Activated CD4-positive, alpha-beta memory T cell treated with anti-CD3 and anti-CD28 coated beads, Interleukin-2, amount 10 ng/mL, durations not matched to agents 7 days and 5 days (primary cell): ENCODE data around the gene ZBTB34. TPM values are rescaled to one million over a fixed set of nuclear protein-coding genes. Genes with fewer than 3 reads are reported as not detected.
A peak's percentile ranks its signal among the peaks of the same experiment; 100 is the strongest.
"Not testable (repeated sequence)": the region's sequence is repeated elsewhere in the genome, so short reads cannot be mapped to it uniquely, and the experiment has no call there.

Source experiments
- CTCF ChIA-PET: fragments of 350-600 bp; sonication (Branson Sonifier 250); formaldehyde crosslinking; loops from one replicate; lab custom pipeline; 2021; ENCODE audit warnings: antibody characterized with exemption, inconsistent platforms; lab: Charles Lee
- POLR2A ChIA-PET: fragments of 350-600 bp; sonication (Branson Sonifier 250); formaldehyde crosslinking; loops from one replicate; lab custom pipeline; 2021; ENCODE audit warnings: antibody characterized with exemption; lab: Charles Lee
- DNase-seq: peaks from one replicate; pipeline ENCODE4 v3.0.0-alpha.2; 2020
- H3K27ac Mint-ChIP-seq: one replicate; pipeline ENCODE4 v1.8.0; 2021; ENCODE audit warnings: mild to moderate bottlenecking, mixed read lengths
- H3K27me3 Mint-ChIP-seq: one replicate; pipeline ENCODE4 v1.8.0; 2021; ENCODE audit warnings: mixed read lengths
- H3K36me3 Mint-ChIP-seq: one replicate; pipeline ENCODE4 v1.8.0; 2021; ENCODE audit warnings: low read depth, mixed read lengths
- H3K4me1 Mint-ChIP-seq: one replicate; pipeline ENCODE4 v1.8.0; 2021; ENCODE audit warnings: mixed read lengths
- H3K4me3 Mint-ChIP-seq: one replicate; pipeline ENCODE4 v1.8.0; 2021; ENCODE audit warnings: mild to moderate bottlenecking, mixed read lengths
- H3K9me3 Mint-ChIP-seq: one replicate; pipeline ENCODE4 v1.8.0; 2021; ENCODE audit warnings: mixed read lengths
- total RNA-seq, 2 experiments: library from RNA; stranded (reverse); gene quantifications; one replicate each; pipeline ENCODE4 v1.2.3, GENCODE V29; 2021

ZBTB34 gene, protein sequence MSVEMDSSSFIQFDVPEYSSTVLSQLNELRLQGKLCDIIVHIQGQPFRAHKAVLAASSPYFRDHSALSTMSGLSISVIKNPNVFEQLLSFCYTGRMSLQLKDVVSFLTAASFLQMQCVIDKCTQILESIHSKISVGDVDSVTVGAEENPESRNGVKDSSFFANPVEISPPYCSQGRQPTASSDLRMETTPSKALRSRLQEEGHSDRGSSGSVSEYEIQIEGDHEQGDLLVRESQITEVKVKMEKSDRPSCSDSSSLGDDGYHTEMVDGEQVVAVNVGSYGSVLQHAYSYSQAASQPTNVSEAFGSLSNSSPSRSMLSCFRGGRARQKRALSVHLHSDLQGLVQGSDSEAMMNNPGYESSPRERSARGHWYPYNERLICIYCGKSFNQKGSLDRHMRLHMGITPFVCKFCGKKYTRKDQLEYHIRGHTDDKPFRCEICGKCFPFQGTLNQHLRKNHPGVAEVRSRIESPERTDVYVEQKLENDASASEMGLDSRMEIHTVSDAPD
- 1 to 10 TPM; 8.2 TPM for total RNA-seq

DNA sequence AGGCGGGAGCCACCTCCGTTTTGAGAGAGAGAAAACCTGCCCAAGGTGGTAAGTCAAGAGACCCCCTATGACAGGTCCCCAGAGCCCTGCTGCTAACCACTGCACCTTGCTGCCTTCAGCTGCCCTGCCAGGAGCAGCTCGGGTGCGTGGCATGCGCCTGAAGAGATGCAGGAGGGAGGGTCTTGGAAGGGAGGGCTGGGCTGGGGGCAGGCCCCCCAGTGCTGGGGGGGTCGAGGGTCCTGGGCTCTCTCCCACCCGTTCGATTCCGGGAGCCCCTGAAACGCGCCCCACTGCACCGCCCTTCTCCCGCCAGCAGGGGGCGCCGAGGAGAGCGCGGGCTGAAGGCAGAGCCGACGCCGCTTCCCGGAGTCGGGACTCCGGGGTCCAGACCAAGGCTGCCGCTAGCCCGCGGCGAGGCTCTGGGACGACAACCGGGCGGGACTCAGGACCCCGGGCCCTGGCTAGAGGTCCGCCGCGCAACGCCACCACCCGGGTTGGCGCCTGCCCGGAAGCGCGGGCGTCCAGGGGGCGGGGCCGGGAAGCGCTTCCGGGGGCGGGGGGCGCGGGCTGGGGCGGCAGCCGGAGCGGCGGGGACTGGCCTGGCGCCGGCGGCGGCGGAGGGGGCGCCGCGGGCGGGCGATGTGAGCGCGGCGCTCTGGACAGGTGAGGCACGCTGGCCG lies at the start of gene ZBTB34:
TSS of gene ZBTB34 (plus strand) at position 563 of the 680 bp plus-strand sequence. CDS start 18,761 bp downstream, outside the sequence.
- peak; percentile 79 for DNase-seq
- Mint-ChIP-seq H3K9me3 (no peaks in the 10 kb centered on the region), H3K4me1 (peaks cover 25% of the 10 kb centered on the region), H3K36me3 (peaks cover 17% of the 10 kb centered on the region), H3K4me3 (peak within 1 kb of the TSS; percentile 79), H3K27ac (peak within 1 kb of the TSS; percentile 72), H3K27me3 (peaks cover 26% of the 10 kb centered on the region)
- ChIA-PET CTCF (interaction anchor here (0.8 to 1.9 kb wide), 6 partner anchors 9 to 154 kb away, joined by 3 to 10 read pairs (median 5); partner anchors contain the start of gene RALGPS1), POLR2A (interaction anchor here (1.2 to 2.3 kb wide), 2 partner anchors 11 to 55 kb away, joined by 4 to 8 read pairs; partner anchors contain the start of gene ZBTB43)

DNA sequence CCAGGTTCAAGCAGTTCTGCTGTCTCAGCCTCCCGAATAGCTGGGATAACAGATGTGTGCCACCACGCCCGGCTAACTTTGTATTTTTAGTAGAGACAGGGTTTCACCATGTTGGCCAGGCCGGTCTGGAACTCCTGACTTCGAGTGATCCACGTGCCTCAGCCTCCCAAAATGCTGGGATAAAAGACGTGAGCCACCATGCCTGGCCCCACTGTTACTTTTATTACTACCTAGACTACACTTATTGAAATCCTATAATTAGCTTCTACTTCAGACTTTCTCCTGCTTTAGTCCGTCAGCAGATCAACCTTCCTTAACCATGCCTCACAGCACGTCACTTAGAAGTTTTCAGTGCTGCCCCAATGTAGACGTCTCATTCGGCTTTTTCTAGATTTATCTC lies 47.4 kb upstream of the ZBTB34 start:
- CTCF ChIA-PET: no interaction called here
- Mint-ChIP-seq H3K4me1 (peaks cover 11% of the 10 kb centered on the region), H3K27ac (no peak overlapping the region), H3K27me3 (no peaks in the 10 kb centered on the region), H3K4me3 (no peak overlapping the region), H3K9me3 (peaks cover 10% of the 10 kb centered on the region), H3K36me3 (peaks cover 79% of the 10 kb centered on the region)
- POLR2A ChIA-PET: no interaction called here
- DNase-seq: no peak

DNA sequence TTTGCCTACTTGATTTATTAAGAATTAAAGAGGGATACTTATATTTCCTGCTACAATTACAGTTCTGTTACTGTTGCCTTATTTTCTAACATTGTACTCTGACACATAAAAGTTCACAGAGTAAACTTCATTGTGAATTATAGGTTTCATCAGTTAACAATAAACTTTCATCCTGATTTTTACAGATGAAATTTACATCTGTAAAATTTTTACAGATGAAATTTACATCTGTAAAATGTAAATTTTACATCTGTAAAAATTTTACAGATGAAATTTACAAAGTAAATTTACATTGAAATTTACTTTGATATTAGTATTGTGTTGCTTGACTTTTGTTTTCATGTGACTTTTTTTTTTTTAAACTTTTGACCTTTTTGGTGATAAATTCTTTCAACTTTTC lies 46.3 kb upstream of the ZBTB34 start:
- no peak overlapping the region for H3K27ac Mint-ChIP-seq
- DNase-seq: no peak
- H3K36me3 Mint-ChIP-seq: peaks cover 86% of the 10 kb centered on the region
- H3K27me3 Mint-ChIP-seq: no peaks in the 10 kb centered on the region
- no peak overlapping the region for H3K4me3 Mint-ChIP-seq
- H3K4me1 Mint-ChIP-seq: peaks cover 14% of the 10 kb centered on the region
- ChIA-PET POLR2A (no interaction called here), CTCF (no interaction called here)
- peaks cover 16% of the 10 kb centered on the region for H3K9me3 Mint-ChIP-seq

DNA sequence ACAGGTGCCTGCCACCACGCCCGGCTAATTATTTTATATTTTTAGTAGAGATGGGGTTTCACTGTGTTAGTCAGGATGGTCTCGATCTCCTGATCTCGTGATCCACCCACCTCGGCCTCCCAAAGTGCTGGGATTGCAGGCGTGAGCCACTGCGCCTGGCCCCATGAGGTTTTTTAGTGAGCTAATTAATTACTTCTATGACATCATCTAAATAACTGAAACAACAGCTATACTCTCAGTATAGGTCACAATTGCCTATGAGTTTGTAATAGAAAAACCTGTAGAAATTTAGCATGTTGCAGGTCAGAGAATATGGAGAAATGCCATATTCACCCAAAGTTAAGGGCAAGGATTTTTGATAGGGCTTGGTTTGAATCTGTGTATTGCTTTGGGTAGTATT lies 42.8 kb upstream of the ZBTB34 start:
- peaks cover 22% of the 10 kb centered on the region for H3K9me3 Mint-ChIP-seq
- H3K4me3 Mint-ChIP-seq, DNase-seq, H3K27ac Mint-ChIP-seq, H3K27me3 Mint-ChIP-seq: not testable (repeated sequence)
- peaks cover 89% of the 10 kb centered on the region for H3K36me3 Mint-ChIP-seq
- H3K4me1 Mint-ChIP-seq: peaks cover 19% of the 10 kb centered on the region
- CTCF ChIA-PET: interaction anchor here (0.6 kb wide), 1 partner anchor 460 kb away, joined by 3 read pairs; no protein-coding TSS in a partner anchor
- POLR2A ChIA-PET: interaction anchor here (0.6 to 2.0 kb wide), 2 partner anchors 8 to 86 kb away, joined by 3 to 7 read pairs; no protein-coding TSS in a partner anchor

DNA sequence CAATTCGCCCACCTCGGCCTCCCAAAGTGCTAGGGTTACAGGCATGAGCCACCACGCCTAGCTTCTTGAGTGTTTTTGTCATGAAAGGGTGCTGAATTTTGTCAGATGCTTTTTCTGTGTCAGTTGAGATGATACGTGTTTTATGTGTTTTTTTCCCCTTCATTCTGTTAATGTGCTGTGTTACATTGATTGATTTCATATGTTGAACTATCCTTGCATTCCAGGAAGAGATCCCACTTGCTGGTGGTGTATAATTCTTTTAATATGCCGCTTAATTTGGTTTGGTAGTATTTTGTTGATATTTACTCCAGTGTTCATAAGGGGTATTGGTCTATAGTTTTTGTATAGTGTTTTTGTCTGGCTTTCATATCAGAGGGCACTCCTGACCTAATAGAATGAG lies 42.0 kb upstream of the ZBTB34 start:
- Mint-ChIP-seq H3K27ac (no peak overlapping the region), H3K36me3 (peaks cover 86% of the 10 kb centered on the region), H3K4me1 (peaks cover 19% of the 10 kb centered on the region), H3K9me3 (peaks cover 18% of the 10 kb centered on the region), H3K4me3 (no peak overlapping the region), H3K27me3 (no peaks in the 10 kb centered on the region)
- ChIA-PET CTCF (no interaction called here), POLR2A (no interaction called here)
- DNase-seq: no peak

DNA sequence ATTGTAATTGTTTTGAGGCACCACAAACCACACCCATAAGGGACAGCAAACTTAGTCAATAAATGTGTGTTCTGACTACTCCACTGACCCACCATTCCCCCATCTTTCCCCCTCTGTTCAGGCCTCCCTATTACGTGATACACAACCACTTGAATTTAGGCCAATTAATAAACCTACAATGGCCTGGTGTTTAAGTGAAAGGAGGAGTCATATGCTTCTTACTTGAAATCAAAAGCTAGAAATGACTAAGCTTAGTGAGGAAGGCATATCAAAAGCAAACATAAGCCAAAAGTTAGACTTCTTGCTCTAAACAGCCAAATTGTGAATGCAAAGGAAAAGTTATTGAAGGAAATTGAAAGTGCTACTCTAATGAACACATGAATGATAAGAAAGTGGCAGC lies 41.0 kb upstream of the ZBTB34 start:
- Mint-ChIP-seq H3K9me3 (peaks cover 18% of the 10 kb centered on the region), H3K4me1 (peaks cover 19% of the 10 kb centered on the region), H3K36me3 (peaks cover 85% of the 10 kb centered on the region), H3K4me3 (no peak overlapping the region), H3K27me3 (no peaks in the 10 kb centered on the region), H3K27ac (no peak overlapping the region)
- POLR2A ChIA-PET: interaction anchor here (1.2 to 1.9 kb wide), 2 partner anchors 10 to 14 kb away, joined by 9 to 17 read pairs; partner anchors contain the start of gene ZBTB43
- DNase-seq: no peak
- CTCF ChIA-PET: interaction anchor here (1.2 kb wide), 1 partner anchor 113 kb away, joined by 3 read pairs; no protein-coding TSS in a partner anchor

DNA sequence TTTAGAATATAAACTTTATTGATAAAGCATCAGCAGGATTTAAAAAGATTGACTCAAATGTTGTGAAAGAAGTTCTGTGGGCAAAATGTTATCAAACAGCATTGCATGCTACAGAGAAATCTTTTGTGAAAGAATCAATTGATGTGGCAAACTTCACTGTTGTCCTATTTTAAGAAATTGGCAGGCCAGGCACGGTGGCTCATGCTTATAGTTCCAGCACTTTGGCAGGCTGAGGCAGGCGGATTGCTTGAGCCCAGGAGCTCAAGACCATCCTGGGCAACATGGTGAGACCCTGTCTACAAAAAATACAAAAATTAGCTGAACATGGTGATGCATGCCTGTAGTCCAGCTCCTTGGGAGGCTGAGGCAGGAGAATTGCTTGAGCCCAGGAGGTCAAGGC lies 38.2 kb upstream of the ZBTB34 start:
- Mint-ChIP-seq H3K27me3 (no peaks in the 10 kb centered on the region), H3K4me1 (peaks cover 20% of the 10 kb centered on the region), H3K9me3 (peaks cover 11% of the 10 kb centered on the region), H3K4me3 (no peak overlapping the region), H3K36me3 (peaks cover 77% of the 10 kb centered on the region), H3K27ac (no peak overlapping the region)
- ChIA-PET POLR2A (no interaction called here), CTCF (no interaction called here)
- DNase-seq: no peak

DNA sequence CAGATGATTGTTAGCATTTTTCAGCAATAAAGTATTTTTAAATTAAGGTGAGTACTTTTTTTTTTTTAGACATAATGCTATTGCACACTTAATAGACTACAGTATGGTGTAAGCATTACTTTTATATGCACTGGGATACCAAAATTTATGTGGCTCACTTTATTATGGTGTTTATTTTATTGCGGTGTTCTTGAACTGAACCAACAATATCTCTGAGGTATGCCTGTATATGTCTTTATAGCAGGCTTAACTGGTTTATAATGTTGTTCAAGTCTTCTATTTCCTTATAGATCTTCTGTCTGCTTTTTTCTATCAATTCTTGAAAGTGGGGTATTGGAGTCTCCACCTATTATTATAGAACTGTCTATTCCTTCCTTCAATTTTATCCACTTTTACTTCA lies 37.6 kb upstream of the ZBTB34 start:
- Mint-ChIP-seq H3K27me3 (no peaks in the 10 kb centered on the region), H3K36me3 (peaks cover 71% of the 10 kb centered on the region), H3K4me3 (no peak overlapping the region), H3K27ac (no peak overlapping the region), H3K9me3 (peaks cover 11% of the 10 kb centered on the region), H3K4me1 (peaks cover 20% of the 10 kb centered on the region)
- ChIA-PET POLR2A (no interaction called here), CTCF (no interaction called here)
- DNase-seq: no peak

DNA sequence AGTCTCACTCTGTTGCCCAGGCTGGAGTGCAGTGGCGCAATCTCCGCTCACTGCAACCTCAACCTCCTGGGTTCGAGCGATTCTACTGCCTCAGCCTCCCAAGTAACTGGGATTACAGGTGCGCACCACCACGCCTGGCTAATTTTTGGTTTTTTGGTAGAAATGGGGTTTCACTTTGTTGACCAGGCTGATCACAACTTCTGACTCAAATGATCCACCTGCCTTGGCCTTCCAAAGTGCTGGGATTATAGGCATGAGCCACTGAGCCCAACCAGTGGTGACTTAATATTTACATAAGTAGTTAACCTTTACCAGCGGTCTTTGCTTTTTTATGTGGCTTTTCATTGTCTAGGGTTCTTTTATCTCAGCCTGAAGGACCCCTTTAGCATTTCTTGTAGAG lies 36.4 kb upstream of the ZBTB34 start:
- DNase-seq, POLR2A ChIA-PET, H3K27me3 Mint-ChIP-seq, H3K9me3 Mint-ChIP-seq, CTCF ChIA-PET, H3K4me3 Mint-ChIP-seq, H3K27ac Mint-ChIP-seq: not testable (repeated sequence)
- Mint-ChIP-seq H3K36me3 (peaks cover 63% of the 10 kb centered on the region), H3K4me1 (peaks cover 17% of the 10 kb centered on the region)

DNA sequence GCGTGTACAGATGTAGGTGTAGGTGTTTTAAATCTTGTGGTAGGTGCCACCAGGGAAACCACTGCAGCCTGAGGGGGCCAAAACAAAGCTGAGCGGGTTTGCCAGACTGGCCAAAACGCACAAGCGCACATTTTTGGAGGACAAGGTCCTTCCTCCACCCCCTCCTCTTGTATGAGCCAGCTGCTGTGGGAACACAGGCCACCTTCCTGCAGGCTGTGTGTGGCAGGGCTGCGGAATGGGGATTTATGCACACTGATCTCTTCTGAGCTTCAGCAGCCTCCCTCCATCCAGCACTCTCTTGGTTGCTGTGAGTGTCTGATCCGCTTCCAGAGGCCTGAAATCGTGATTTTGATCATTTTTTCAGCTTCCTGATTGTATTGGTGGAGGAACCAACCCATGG lies 33.2 kb upstream of the ZBTB34 start:
- no peaks in the 10 kb centered on the region for H3K27me3 Mint-ChIP-seq
- peaks cover 23% of the 10 kb centered on the region for H3K4me1 Mint-ChIP-seq
- ChIA-PET CTCF (interaction anchor here (0.8 kb wide), 1 partner anchor 36 kb away, joined by 3 read pairs; no protein-coding TSS in a partner anchor), POLR2A (interaction anchor here (1.0 kb wide), 1 partner anchor 23 kb away, joined by 3 read pairs; the partner anchor contains the start of gene ZBTB43)
- no peak overlapping the region for H3K27ac Mint-ChIP-seq
- no peak for DNase-seq
- peaks cover 49% of the 10 kb centered on the region for H3K36me3 Mint-ChIP-seq
- no peak overlapping the region for H3K4me3 Mint-ChIP-seq
- H3K9me3 Mint-ChIP-seq: no peaks in the 10 kb centered on the region

DNA sequence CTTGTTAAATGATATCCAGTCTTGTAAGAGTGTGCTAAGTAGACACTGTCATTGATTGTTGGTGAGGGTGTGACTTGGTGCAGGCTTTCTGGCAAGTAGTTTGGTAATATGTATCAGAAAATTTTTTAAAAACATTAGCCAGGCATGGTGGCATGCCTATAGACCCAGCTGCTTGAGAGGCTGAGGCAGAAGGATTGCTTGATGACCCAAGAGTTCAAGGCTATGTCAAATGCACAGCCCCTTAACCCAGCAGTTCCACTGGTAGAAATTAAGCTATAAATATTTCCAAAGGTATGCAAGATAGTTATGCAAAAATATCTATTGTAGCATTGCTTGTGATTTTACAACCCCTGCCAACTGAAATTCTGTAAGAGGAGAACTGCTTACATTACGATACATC lies 31.4 kb upstream of the ZBTB34 start:
- H3K36me3 Mint-ChIP-seq: peaks cover 54% of the 10 kb centered on the region
- DNase-seq: no peak
- no peaks in the 10 kb centered on the region for H3K27me3 Mint-ChIP-seq
- H3K9me3 Mint-ChIP-seq: no peaks in the 10 kb centered on the region
- H3K4me1 Mint-ChIP-seq: peaks cover 23% of the 10 kb centered on the region
- ChIA-PET CTCF (interaction anchor here (2.0 kb wide), 1 partner anchor 124 kb away, joined by 5 read pairs; no protein-coding TSS in a partner anchor), POLR2A (interaction anchor here (0.7 to 3.7 kb wide), 3 partner anchors 14 to 1296 kb away, joined by 3 to 20 read pairs (median 6); partner anchors contain the start of gene ZBTB43)
- no peak overlapping the region for H3K27ac Mint-ChIP-seq
- no peak overlapping the region for H3K4me3 Mint-ChIP-seq

DNA sequence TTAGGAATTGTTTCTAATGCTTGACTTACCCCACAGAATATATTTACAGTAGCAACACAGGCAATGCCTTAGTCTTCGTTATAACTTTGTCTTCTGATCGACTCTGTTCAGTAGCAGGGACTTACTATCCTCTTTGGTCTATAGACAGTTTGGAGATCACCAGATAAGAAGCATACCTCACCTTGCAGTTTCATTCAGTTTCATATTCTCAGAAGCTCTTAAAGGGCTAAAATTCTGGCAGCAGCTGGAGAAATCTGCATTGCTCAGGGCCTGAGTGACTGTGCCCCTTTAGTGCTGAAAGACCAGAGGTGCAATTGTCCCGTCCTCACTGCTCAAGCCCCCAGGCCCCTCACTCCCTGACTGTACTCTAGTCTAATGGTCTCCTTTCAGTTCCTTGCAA lies 29.6 kb upstream of the ZBTB34 start:
- Mint-ChIP-seq H3K4me3 (no peak overlapping the region), H3K27me3 (no peaks in the 10 kb centered on the region), H3K36me3 (peaks cover 51% of the 10 kb centered on the region), H3K9me3 (no peaks in the 10 kb centered on the region), H3K4me1 (peaks cover 27% of the 10 kb centered on the region), H3K27ac (peak overlapping the region; percentile 0)
- no peak for DNase-seq
- CTCF ChIA-PET: interaction anchor here (1.8 to 2.0 kb wide), 2 partner anchors 26 to 125 kb away, joined by 5 to 7 read pairs; partner anchors contain the start of gene ZBTB43
- POLR2A ChIA-PET: interaction anchor here (0.6 to 3.7 kb wide), 5 partner anchors 10 to 63 kb away, joined by 3 to 20 read pairs (median 4); partner anchors contain the start of gene ZBTB43
